Neural crest cell (in vitro differentiated cells): ENCODE results near the gene PPM1D. TPM values are rescaled to one million over a fixed set of nuclear protein-coding genes. Genes with fewer than 3 reads are reported as not detected.

Experiments used
- DNase-seq: peaks from one replicate; pipeline ENCODE4 v3.0.0; 2021; ENCODE audit warnings: low read depth, mixed read lengths, low spot score
- H3K27ac Mint-ChIP-seq: one replicate; pipeline ENCODE4 v1.8.0; 2021; ENCODE audit warnings: mild to moderate bottlenecking, mixed read lengths; ENCODE audit not compliant: unreplicated experiment
- H3K27me3 Mint-ChIP-seq: 2 replicates; pipeline ENCODE4 v1.8.0; 2021; ENCODE audit warnings: low read depth, mild to moderate bottlenecking, mixed read lengths
- H3K36me3 Mint-ChIP-seq: 2 replicates; pipeline ENCODE4 v1.8.0; 2021; ENCODE audit warnings: low read depth, mild to moderate bottlenecking, mixed read lengths
- H3K4me1 Mint-ChIP-seq: 2 replicates; pipeline ENCODE4 v1.8.0; 2021; ENCODE audit warnings: mixed read lengths
- H3K4me3 Mint-ChIP-seq: one replicate; pipeline ENCODE4 v1.8.0; 2021; ENCODE audit warnings: mild to moderate bottlenecking, mixed read lengths
- H3K9me3 Mint-ChIP-seq: 2 replicates; pipeline ENCODE4 v1.8.0; 2021; ENCODE audit warnings: mixed read lengths
- total RNA-seq: library from RNA; stranded (reverse); gene quantifications from 2 replicates; pipeline ENCODE4 v1.2.1, GENCODE V29; 2021
- TF ChIP-seq, protein P1 (sequence below): fragments of 200-600 bp; sonication (generic); conservative IDR thresholded peaks from 2 replicates; pipeline ENCODE4 v1.5.0; 2021; ENCODE audit warnings: antibody characterized with exemption, mild to moderate bottlenecking

Gene PPM1D
- total RNA-seq, 1 donor from 2014 or later: 23.8 TPM

DNA sequence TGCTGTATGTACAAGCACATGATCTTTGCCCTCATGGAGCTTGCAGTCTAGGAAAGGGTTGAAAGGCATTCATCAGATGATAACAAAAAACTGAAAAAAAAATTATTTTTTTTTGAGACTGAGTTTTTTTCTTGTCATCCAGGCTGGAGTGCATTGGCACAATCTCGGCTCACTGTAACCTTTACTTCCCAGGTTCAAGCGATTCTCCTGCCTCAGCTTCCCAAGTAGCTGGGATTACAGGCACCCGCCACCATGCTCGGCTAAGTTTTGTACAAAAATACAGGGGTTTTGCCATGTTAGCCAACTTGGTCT, 39.0 kb downstream of the PPM1D start:
- no peak for DNase-seq
- Mint-ChIP-seq H3K4me3 (no peak overlapping the region), H3K27ac (no peak overlapping the region), H3K27me3 (no peaks in the 10 kb centered on the region), H3K4me1 (peaks cover 6% of the 10 kb centered on the region), H3K9me3 (no peaks in the 10 kb centered on the region), H3K36me3 (no peaks in the 10 kb centered on the region)
- TF ChIP-seq, protein P1, sequence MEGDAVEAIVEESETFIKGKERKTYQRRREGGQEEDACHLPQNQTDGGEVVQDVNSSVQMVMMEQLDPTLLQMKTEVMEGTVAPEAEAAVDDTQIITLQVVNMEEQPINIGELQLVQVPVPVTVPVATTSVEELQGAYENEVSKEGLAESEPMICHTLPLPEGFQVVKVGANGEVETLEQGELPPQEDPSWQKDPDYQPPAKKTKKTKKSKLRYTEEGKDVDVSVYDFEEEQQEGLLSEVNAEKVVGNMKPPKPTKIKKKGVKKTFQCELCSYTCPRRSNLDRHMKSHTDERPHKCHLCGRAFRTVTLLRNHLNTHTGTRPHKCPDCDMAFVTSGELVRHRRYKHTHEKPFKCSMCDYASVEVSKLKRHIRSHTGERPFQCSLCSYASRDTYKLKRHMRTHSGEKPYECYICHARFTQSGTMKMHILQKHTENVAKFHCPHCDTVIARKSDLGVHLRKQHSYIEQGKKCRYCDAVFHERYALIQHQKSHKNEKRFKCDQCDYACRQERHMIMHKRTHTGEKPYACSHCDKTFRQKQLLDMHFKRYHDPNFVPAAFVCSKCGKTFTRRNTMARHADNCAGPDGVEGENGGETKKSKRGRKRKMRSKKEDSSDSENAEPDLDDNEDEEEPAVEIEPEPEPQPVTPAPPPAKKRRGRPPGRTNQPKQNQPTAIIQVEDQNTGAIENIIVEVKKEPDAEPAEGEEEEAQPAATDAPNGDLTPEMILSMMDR: peak; percentile 2

DNA sequence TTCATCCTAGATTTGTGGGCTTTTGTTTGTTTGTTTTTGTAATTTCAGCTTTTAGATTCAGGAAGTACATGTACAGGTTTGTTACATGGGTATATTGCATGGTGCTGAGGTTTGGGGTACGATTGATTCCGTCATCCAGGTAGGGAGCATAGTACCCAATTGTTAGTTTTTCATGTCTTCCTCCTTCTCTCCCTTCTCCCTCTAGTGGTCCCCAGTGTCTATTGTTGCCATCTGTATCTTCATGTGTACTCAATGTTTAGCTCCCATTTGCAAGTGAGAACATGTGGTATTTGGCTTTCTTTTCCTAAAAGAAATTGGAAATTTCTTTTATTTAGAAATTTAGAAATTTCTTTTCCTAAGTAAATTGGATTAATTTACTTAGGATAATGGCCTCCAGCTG, 40.5 kb downstream of the PPM1D start:
- no peak for DNase-seq
- Mint-ChIP-seq H3K27ac (no peak overlapping the region), H3K4me3 (no peak overlapping the region), H3K4me1 (peaks cover 6% of the 10 kb centered on the region), H3K9me3 (no peaks in the 10 kb centered on the region), H3K27me3 (no peaks in the 10 kb centered on the region), H3K36me3 (no peaks in the 10 kb centered on the region)
- TF ChIP-seq, protein P1: peak; percentile 60

DNA sequence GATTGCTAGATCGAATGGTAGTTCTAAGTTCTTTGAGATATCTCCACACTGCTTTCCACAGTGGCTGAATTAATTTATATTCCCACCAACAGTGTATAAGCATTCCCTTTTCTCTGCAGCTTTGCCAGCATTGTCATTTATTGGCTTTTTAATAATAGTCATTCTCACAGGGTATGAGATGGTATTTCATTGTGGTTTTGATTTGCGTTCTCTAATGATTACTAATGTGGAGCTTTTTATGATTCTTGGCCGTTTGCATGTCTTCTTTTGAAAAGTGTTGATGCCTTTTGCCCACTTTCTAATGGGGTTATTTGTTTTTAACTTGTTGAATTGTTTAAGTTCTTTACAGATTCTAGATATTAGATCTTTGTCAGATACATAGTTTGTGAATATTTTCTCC, 41.1 kb downstream of the PPM1D start:
- no peaks in the 10 kb centered on the region for H3K9me3 Mint-ChIP-seq
- no peak overlapping the region for H3K4me3 Mint-ChIP-seq
- no peak for DNase-seq
- no peak overlapping the region for H3K27ac Mint-ChIP-seq
- no peaks in the 10 kb centered on the region for H3K27me3 Mint-ChIP-seq
- TF ChIP-seq, protein P1: no peak
- peaks cover 11% of the 10 kb centered on the region for H3K4me1 Mint-ChIP-seq
- H3K36me3 Mint-ChIP-seq: no peaks in the 10 kb centered on the region

DNA sequence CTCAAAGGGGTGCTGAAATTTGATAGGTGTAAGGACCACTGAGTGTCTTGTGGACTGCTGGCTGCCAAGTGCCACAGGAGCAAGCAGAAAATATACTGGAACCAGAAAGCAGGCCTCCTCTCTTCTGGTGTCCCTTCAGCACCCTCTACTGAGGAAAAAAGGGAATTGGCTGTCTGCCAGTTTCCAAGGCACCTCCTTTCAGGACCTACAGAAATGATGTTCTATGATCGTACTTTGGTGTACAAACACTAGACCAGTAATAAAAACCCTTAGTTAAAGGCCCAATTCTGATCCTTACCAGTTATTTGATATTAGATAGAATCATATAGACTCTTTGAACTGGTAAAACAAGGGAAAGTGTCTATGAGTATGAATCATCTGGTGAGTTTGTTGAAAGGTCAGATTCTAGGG, 41.8 kb downstream of the PPM1D start:
- no peak overlapping the region for H3K4me3 Mint-ChIP-seq
- no peaks in the 10 kb centered on the region for H3K9me3 Mint-ChIP-seq
- peak; percentile 47 for DNase-seq
- TF ChIP-seq, protein P1: peak; percentile 74
- no peaks in the 10 kb centered on the region for H3K27me3 Mint-ChIP-seq
- peaks cover 18% of the 10 kb centered on the region for H3K4me1 Mint-ChIP-seq
- H3K36me3 Mint-ChIP-seq: no peaks in the 10 kb centered on the region
- H3K27ac Mint-ChIP-seq: no peak overlapping the region

DNA sequence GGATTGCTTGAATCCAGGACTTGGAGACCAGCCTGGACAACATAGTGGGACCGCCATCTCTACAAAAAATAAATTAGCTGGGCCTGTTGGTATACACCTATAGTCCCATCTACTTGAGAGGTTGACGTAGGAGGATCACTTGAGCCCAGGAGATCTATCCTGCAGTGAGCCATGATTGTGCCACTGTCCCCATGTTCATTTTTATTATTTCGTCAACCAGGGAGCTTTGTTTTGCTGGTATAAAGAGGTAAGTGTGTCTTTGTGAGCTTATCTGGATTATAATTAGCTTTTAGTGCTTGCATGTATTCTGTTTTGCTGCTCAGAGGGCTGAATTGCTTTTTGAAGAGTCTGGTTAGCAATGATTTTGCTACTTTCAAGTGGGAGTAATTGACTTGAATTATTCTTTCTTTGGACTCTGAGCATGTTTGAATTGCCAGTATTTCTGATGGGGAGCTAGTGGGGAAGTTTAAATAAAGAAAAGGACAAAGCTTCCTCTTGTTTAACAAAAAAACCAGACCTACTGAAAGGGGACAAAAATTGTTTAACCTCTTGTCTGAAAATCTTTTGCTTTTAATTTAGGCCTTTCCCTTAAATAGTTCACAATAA, 46.0 kb downstream of the PPM1D start:
- Mint-ChIP-seq H3K27me3 (no peaks in the 10 kb centered on the region), H3K36me3 (peaks cover 11% of the 10 kb centered on the region), H3K9me3 (no peaks in the 10 kb centered on the region), H3K27ac (peak overlapping the region; percentile 85), H3K4me1 (peaks cover 19% of the 10 kb centered on the region), H3K4me3 (no peak overlapping the region)
- TF ChIP-seq, protein P1: no peak
- no peak for DNase-seq
